Mucosa of descending colon (tissue), 3 donors: Measurements from ENCODE around the gene MCEMP1. TPM values are rescaled to one million over a fixed set of nuclear protein-coding genes. Genes with fewer than 3 reads are reported as not detected.

ENCODE experiments used
- ATAC-seq: fragments of 200-7000 bp; cut with Tn5 transposase; one replicate; pipeline ENCODE4 v1.9.1; 2020; ENCODE audit warnings: mild to moderate bottlenecking, moderate library complexity
- DNase-seq, 3 donors: peaks; one replicate each; pipeline ENCODE4 v3.0.0-alpha.2; 2020
- H3K36me3 ChIP-seq: fragments of 200-600 bp; one replicate; pipeline ENCODE4 v1.8.0; 2021; ENCODE audit warnings: low read depth, mild to moderate bottlenecking
- H3K4me1 ChIP-seq: fragments of 200-600 bp; one replicate; pipeline ENCODE4 v1.8.0; 2021; ENCODE audit warnings: low read depth, mild to moderate bottlenecking
- H3K4me3 ChIP-seq: fragments of 200-600 bp; one replicate; pipeline ENCODE4 v1.8.0; 2021; ENCODE audit warnings: mild to moderate bottlenecking
- H3K9me3 ChIP-seq: fragments of 200-600 bp; one replicate; pipeline ENCODE4 v1.8.0; 2021; ENCODE audit warnings: mild to moderate bottlenecking
- intact Hi-C, 2 donors: fragments of 100-400 bp; cut with DNase I in 1 of 2; cut with micrococcal nuclease in 1 of 2; formaldehyde crosslinking; loops; one replicate each; pipeline versions ENCODE4 v1.11.0 to v1.11.1; 2022; cut with DNase I, micrococcal nuclease
- total RNA-seq, 3 donors: library from RNA; stranded (reverse); fragmentation: NEBNext Ultra II Directional in 2 of 3; extraction: Animal tissue kit (Norgen Biotek cat#: 25700) in 2 of 3; gene quantifications; one replicate each; pipeline versions ENCODE4 v1.2.1 to v1.2.4, GENCODE V29; 2021 to 2023
- TF ChIP-seq, protein P1 (sequence below): fragments of 200-600 bp; IDR thresholded peaks from one replicate; pipeline ENCODE4 v1.8.0; 2022; ENCODE audit warnings: antibody characterized with exemption, mild to moderate bottlenecking
- donor health status: DM: no; HTN: no; CAD: no; lungs with moderate emphysema.
- donor health status: DM: no; HTN: no; CAD: no.
- donor health status: DM: no; HTN: yes; CAD: no.

MCEMP1 gene
- total RNA-seq, 3 donors from 2014 or later: 0.36 to 0.38 TPM; not detected in 1

DNA sequence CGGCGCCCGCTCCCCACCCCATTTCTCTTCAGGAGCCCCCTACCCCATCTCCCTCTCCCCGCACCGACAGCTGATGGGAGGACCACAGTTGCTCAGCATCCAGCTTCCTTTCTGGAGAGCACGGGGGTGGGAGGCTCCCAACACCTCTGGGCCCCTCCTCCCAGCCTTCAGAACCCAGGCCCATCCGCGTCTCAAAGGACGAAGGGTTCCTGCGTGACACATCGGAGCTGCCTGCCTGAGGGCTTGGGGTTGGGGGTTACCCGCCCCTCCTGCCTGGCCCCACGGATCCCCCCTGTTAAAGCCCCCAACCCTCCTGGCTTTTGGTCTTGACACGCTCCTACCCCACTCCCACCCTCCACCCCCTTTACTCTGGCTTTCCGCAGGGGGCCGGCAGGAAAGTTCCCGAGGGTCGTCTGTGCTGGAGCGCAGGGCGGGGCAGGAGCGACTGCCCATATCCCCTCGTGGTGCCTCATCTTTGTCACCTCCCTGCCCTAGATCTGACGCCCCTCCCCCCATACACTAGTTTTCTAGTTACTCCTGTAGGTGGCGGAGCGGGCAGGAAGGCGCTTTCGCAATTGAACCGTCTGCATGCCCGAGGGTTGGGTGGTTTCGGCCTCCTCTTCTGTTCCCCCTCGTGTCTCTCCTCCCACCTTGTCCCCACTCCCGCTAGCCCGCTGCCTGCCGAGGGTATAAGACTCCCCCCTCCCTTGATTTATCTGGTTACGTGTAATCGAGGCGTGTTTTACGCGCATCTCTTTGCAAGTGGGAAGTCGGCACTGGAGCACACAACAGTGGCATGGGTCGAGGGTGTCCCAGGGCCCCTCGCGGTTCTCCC, 4.7 kb downstream of the MCEMP1 start:
- Histone ChIP-seq H3K36me3 (no peaks in the 10 kb centered on the region), H3K9me3 (no peaks in the 10 kb centered on the region), H3K4me3 (peak overlapping the region; percentile 100), H3K4me1 (peaks cover 10% of the 10 kb centered on the region)
- peak; percentile 72 to 88 (median 88) for DNase-seq
- ATAC-seq: peak; percentile 69
- TF ChIP-seq, protein P1, sequence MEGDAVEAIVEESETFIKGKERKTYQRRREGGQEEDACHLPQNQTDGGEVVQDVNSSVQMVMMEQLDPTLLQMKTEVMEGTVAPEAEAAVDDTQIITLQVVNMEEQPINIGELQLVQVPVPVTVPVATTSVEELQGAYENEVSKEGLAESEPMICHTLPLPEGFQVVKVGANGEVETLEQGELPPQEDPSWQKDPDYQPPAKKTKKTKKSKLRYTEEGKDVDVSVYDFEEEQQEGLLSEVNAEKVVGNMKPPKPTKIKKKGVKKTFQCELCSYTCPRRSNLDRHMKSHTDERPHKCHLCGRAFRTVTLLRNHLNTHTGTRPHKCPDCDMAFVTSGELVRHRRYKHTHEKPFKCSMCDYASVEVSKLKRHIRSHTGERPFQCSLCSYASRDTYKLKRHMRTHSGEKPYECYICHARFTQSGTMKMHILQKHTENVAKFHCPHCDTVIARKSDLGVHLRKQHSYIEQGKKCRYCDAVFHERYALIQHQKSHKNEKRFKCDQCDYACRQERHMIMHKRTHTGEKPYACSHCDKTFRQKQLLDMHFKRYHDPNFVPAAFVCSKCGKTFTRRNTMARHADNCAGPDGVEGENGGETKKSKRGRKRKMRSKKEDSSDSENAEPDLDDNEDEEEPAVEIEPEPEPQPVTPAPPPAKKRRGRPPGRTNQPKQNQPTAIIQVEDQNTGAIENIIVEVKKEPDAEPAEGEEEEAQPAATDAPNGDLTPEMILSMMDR: no peak
- intact Hi-C loops: loop anchor here in 1 of 2 donors (5.0 to 10.0 kb wide), 2 partner anchors 113 to 114 kb away; no protein-coding TSS in a partner anchor

DNA sequence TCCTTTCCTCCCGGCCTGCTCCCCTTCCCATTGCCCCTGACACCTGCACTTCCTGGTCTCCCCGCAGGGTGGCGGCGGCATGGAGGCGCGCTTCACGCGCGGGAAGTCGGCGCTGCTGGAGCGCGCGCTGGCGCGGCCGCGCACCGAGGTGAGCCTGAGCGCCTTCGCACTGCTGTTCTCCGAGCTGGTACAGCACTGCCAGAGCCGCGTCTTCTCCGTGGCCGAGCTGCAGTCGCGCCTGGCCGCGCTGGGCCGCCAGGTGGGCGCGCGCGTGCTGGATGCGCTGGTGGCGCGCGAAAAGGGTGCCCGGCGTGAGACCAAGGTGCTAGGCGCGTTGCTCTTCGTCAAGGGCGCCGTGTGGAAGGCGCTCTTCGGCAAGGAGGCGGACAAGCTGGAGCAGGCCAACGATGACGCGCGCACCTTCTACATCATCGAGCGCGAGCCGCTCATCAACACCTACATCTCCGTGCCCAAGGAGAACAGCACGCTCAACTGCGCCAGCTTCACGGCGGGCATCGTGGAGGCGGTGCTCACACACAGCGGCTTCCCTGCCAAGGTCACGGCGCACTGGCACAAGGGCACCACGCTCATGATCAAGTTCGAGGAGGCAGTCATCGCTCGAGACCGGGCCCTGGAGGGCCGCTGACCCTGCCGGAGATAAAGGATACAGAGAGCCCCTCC, 5.4 kb downstream of the MCEMP1 start:
- TF ChIP-seq, protein P1: no peak
- no peak for ATAC-seq
- Histone ChIP-seq H3K4me1 (peaks cover 10% of the 10 kb centered on the region), H3K4me3 (no peak overlapping the region), H3K36me3 (no peaks in the 10 kb centered on the region), H3K9me3 (no peaks in the 10 kb centered on the region)
- DNase-seq: no peak
- intact Hi-C loops: loop anchor here in 1 of 2 donors (5.0 to 10.0 kb wide), 2 partner anchors 112 to 115 kb away; no protein-coding TSS in a partner anchor

DNA sequence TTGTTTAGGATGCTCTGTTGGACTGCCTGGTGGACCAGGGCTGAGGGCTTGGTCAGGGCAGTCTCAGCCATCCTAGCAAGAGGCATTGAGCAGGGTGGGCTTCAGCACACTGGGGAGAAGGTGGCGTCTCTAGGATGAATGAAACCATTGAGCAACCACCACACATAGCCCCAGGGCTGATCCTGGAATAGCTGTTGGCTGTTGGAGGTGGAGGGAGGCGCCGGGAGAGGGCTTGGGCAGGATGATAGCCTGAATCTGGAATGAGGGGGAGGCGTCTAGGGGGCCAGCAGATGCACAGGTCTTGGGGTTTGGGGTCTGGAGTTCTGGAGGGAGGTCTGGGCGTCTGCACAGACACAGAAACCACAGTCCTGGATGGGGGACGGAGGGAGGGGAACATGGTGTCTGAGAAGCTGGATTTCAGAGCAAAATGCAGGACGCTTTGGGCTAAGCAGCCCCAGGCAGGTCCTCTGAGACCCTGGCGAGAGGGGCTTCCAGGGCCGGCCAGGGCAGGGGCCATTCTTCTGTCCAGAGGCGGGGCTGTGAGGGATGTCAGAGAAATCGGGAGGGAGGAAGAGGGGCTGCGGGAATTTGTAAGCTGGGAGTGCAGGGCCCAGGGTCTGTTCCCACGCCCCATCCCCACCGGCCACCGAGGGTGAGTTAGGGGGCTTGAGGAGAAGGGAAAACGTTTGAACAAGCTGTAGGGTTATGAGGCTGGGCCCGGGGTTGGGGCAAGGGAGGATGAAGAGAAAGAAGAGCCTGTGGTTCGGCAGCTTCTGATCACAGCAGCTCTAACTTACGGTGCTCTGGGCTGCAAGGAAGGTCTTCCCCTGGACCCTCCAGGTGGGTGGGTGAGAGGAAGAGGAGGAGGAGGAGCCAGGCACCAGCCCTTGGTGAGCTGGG, 8.9 kb downstream of the MCEMP1 start:
- H3K36me3 ChIP-seq: no peaks in the 10 kb centered on the region
- ATAC-seq (no peak), DNase-seq (no peak)
- intact Hi-C loops: loop anchor here in 1 of 2 donors (10.0 kb wide), 1 partner anchor 109 kb away; no protein-coding TSS in a partner anchor
- H3K9me3 ChIP-seq: no peaks in the 10 kb centered on the region
- TF ChIP-seq, protein P1: no peak
- peaks cover 10% of the 10 kb centered on the region for H3K4me1 ChIP-seq
- H3K4me3 ChIP-seq: no peak overlapping the region

DNA sequence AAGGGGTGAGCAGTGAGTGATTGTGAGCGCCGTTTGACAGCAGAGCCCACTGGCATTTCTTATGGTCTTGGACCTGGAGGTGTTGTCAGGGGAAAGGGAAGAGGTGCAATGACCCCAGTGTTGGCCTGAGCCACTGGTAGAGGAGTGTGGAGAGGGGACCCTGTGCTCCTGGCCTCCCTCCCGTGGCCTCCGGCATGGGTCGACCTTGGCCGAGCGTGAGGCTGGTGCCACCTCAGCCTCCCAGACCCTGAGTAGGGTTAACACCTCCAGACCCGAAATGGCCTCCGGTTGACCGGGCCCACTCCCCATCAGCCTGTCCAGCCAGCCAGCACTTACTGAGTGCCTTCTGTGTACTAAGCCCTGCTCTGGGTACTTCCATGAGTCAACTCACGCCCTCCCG, 10.3 kb downstream of the MCEMP1 start:
- Histone ChIP-seq H3K4me3 (no peak overlapping the region), H3K4me1 (peaks cover 1% of the 10 kb centered on the region), H3K9me3 (no peaks in the 10 kb centered on the region), H3K36me3 (no peaks in the 10 kb centered on the region)
- TF ChIP-seq, protein P1: no peak
- DNase-seq (no peak), ATAC-seq (no peak)
- intact Hi-C loops: loop anchor here in 1 of 2 donors (10.0 kb wide), 1 partner anchor 108 kb away; no protein-coding TSS in a partner anchor

DNA sequence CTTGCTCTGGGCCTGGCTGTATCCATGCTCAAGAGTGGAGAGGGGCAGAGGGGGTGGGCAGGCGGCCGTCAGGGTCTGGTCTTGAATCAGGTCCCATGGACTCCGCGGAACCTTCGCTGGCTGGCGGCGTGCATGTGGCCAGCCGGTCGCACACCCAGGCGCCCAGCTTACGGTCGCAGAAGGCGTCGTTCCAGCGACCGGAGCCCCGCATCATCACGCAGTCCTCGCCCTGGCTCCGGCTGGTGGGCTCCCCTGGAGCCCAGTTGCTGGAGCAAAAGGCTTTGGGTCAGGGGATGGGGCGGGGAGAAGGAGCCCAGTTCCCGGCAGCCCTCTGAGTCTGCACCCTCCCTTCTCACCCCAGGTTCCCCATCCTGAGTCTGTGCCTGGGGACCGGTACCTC, 12.3 kb downstream of the MCEMP1 start:
- TF ChIP-seq, protein P1: no peak
- Histone ChIP-seq H3K9me3 (no peaks in the 10 kb centered on the region), H3K36me3 (no peaks in the 10 kb centered on the region), H3K4me1 (no peaks in the 10 kb centered on the region), H3K4me3 (no peak overlapping the region)
- intact Hi-C loops: loop anchor here in 1 of 2 donors (10.0 kb wide), 1 partner anchor 106 kb away; no protein-coding TSS in a partner anchor
- DNase-seq (no peak), ATAC-seq (peak; percentile 17)
